Measurements from ENCODE around the gene LYPD1. TPM values are rescaled to one million over a fixed set of nuclear protein-coding genes. Genes with fewer than 3 reads are reported as not detected.

The LYPD1 gene
- total RNA-seq, 2 donors from 2014 or later: 0.18 TPM; not detected in 1

DNA sequence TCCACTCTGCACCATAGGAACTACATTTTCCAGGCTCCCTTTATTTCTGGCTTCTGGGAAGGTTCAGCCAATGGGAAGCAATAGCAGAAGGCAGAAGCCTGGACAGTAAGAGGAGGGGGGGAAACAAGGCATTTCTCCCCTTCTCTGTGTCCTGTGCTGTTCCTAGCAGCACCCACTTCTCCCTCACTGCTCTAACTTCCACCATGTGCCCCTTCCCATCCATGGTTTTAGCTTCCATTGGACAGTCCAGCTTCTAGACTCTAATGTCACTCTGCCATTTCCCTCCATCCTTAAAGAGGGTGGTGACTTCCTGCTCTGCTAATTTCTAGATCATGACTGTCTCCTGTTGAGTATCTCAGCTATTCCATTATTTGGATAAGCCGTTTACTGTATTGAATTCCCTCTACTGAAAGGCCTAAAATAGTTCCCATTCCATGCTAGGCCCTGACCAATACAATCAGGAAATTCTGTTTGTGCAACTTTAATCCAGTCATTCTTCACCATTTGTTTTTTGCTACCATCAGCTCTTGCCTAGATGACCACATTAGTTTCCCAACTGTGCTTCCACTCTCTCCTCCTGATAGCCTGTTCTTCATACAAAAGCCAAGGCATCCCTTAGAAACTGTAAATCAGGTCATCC, 20.8 kb upstream of the LYPD1 start:
- no peaks in the 10 kb centered on the region for H3K4me1 ChIP-seq (replicated peaks)
- no peaks in the 10 kb centered on the region for H3K36me3 ChIP-seq
- DNase-seq (ENCODE audit: low spot score): no peak
- H3K4me3 ChIP-seq: no peak overlapping the region
- H3K9me3 ChIP-seq: no peaks in the 10 kb centered on the region
- no peak overlapping the region for H3K27ac ChIP-seq
- H3K27me3 ChIP-seq (replicated peaks; ENCODE audit: insufficient read depth): no peaks in the 10 kb centered on the region
- intact Hi-C loops (cut with DNase I): no loop called here
- no peak for TF ChIP-seq CTCF (IDR thresholded peaks at IDR 0.05)
- no peak for TF ChIP-seq POLR2AphosphoS5 (IDR thresholded peaks at IDR 0.05)
- no peak for TF ChIP-seq POLR2A (IDR thresholded peaks at IDR 0.05)
- WGBS: 54% methylated on average over 1 of the region's 1 CpG

GRCh38 chr2:132681766-132682165, 11.8 kb upstream of the LYPD1 start:
- 54% methylated on average over 1 of the region's 1 CpG for WGBS
- H3K9me3 ChIP-seq: no peaks in the 10 kb centered on the region
- DNase-seq (ENCODE audit: low spot score): no peak
- H3K27me3 ChIP-seq (replicated peaks; ENCODE audit: insufficient read depth): no peaks in the 10 kb centered on the region
- TF ChIP-seq POLR2AphosphoS5 (IDR thresholded peaks at IDR 0.05) (no peak), CTCF (IDR thresholded peaks at IDR 0.05) (no peak), POLR2A (IDR thresholded peaks at IDR 0.05) (no peak)
- H3K4me3 ChIP-seq: no peak overlapping the region
- no peak overlapping the region for H3K27ac ChIP-seq
- no peaks in the 10 kb centered on the region for H3K4me1 ChIP-seq (replicated peaks)
- H3K36me3 ChIP-seq: no peaks in the 10 kb centered on the region
- intact Hi-C loops (cut with DNase I): no loop called here

- H3K4me1 ChIP-seq (replicated peaks): no peaks in the 10 kb centered on the region
These were observed 10.5 kb upstream of the LYPD1 start for GRCh38 chr2:132680544-132680943.

DNA sequence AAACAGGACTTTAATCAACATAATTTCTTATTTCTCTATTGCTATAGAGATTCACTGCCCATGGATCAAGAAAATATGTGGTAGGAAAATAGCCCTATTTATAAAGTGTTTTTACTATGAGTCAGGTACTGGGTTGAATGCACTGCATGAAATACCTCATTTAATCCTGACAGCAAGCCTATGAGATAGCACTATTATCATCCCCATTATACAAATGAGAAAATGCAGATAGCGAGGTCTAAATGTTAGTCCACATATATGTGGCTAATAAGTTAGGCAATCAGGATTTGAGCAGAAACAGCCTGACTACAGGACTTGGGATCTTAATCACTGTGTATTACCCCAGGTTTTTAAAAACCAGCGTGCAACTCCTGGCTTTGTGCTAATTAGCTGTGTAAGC, 8.5 kb upstream of the LYPD1 start:
- H3K36me3 ChIP-seq: no peaks in the 10 kb centered on the region
- H3K9me3 ChIP-seq: no peaks in the 10 kb centered on the region
- DNase-seq (ENCODE audit: low spot score): no peak
- WGBS: 92% methylated on average over 2 of the region's 2 CpGs
- no peaks in the 10 kb centered on the region for H3K27me3 ChIP-seq (replicated peaks; ENCODE audit: insufficient read depth)
- no peak overlapping the region for H3K27ac ChIP-seq
- no peak overlapping the region for H3K4me3 ChIP-seq
- TF ChIP-seq POLR2A (IDR thresholded peaks at IDR 0.05): no peak
- TF ChIP-seq POLR2AphosphoS5 (IDR thresholded peaks at IDR 0.05): no peak
- TF ChIP-seq CTCF (IDR thresholded peaks at IDR 0.05): no peak
- no peaks in the 10 kb centered on the region for H3K4me1 ChIP-seq (replicated peaks)
- intact Hi-C loops (cut with DNase I): no loop called here

More at GRCh38 chr2:132680544-132680943, 10.5 kb upstream of the LYPD1 start:
- Histone ChIP-seq H3K36me3 (no peaks in the 10 kb centered on the region), H3K4me3 (no peak overlapping the region), H3K27ac (no peak overlapping the region), H3K27me3 (replicated peaks; ENCODE audit: insufficient read depth) (no peaks in the 10 kb centered on the region), H3K9me3 (no peaks in the 10 kb centered on the region)
- intact Hi-C loops (cut with DNase I): no loop called here
- no peak for DNase-seq (ENCODE audit: low spot score)
- WGBS: 48% methylated on average over 3 of the region's 3 CpGs
- TF ChIP-seq POLR2A (IDR thresholded peaks at IDR 0.05) (no peak), POLR2AphosphoS5 (IDR thresholded peaks at IDR 0.05) (no peak), CTCF (IDR thresholded peaks at IDR 0.05) (no peak)

DNA sequence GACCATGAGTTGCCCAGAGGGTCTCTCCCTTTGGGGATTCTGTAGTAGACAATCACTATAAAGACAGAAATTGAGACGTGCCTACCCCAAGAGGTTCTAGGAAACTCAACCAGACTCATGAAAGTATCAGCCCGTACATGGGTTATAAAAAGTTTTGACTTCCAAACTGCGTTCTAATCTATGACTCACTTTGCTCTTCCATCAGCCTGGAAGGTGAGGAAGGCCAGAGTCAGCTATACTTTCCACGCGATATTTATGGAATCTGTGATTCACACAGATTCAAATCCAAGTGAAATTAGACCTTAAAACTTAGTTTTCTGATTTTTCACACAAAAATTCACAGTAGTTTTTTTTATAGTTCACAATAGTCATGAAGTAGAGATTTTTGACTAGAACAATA, 7.7 kb upstream of the LYPD1 start:
- TF ChIP-seq POLR2A (IDR thresholded peaks at IDR 0.05) (no peak), CTCF (IDR thresholded peaks at IDR 0.05) (no peak), POLR2AphosphoS5 (IDR thresholded peaks at IDR 0.05) (no peak)
- H3K36me3 ChIP-seq: no peaks in the 10 kb centered on the region
- intact Hi-C loops (cut with DNase I): no loop called here
- no peaks in the 10 kb centered on the region for H3K4me1 ChIP-seq (replicated peaks)
- no peak for DNase-seq (ENCODE audit: low spot score)
- no peaks in the 10 kb centered on the region for H3K9me3 ChIP-seq
- H3K4me3 ChIP-seq: no peak overlapping the region
- no peak overlapping the region for H3K27ac ChIP-seq
- H3K27me3 ChIP-seq (replicated peaks; ENCODE audit: insufficient read depth): no peaks in the 10 kb centered on the region
- 94% methylated on average over 5 of the region's 5 CpGs for WGBS
